ENCODE results near the gene SMYD3. TPM values are rescaled to one million over a fixed set of nuclear protein-coding genes. Genes with fewer than 3 reads are reported as not detected.

The SMYD3 gene
- total and polyA plus RNA-seq, 2 donors (not counting 1 experiment from before 2014, with no cell fraction given) = 69.4 to 83.1 TPM

DNA sequence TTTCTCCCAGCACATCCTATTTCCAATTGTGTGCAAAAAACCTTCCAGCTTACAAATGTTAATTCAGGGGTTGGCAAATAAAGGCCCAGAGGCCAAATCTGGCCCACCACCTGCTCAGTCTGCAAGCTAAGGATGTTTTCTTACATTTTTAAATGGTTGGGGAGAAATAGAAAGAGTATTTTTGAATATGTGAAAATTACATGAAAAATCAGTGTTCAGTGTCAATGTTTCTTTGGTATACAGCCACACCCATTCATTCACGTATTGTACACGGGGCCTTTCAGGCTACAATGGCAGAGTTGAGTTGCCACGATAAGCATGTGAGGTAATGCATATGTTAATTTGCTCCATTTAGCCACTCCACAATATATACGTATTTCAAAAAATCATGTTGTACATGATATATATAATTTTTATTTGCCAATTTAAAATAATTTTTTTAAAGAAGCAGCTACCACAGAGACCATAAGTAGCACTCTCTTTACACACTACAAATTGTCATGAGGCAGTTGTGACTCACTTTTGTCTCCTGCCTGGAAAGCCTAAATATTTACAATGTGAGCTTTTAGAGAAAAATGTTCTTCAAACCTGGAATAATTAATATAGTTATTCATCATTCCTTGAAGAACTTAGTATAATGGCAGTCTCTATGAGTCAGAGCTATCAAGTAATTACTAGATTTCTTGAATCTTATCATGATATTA is 189.6 kb downstream of the SMYD3 start:
- H3K4me2 ChIP-seq (ENCODE audit: extremely low read depth, insufficient read depth, low read length) = no peak overlapping the region
- no peaks in the 10 kb centered on the region for H3K36me3 ChIP-seq (ENCODE audit: control insufficient read depth, insufficient read depth, low read length)
- H2AFZ ChIP-seq (ENCODE audit: low read length) = no peak overlapping the region
- H3K27me3 ChIP-seq (ENCODE audit: control insufficient read depth, insufficient read depth, low read length) = no peaks in the 10 kb centered on the region
- peak; percentile 48 to 83 for DNase-seq (ENCODE audit: low read depth in 2 of 2)
- H3K4me1 ChIP-seq (ENCODE audit: control insufficient read depth, extremely low read depth, insufficient read depth, low read length) = peaks cover 6% of the 10 kb centered on the region
- no peaks in the 10 kb centered on the region for H3K9me3 ChIP-seq (ENCODE audit: control insufficient read depth, insufficient read depth, low read depth, low read length)
- no peak overlapping the region for H3K27ac ChIP-seq (ENCODE audit: insufficient read depth, low read length)
- TF ChIP-seq, protein P1, sequence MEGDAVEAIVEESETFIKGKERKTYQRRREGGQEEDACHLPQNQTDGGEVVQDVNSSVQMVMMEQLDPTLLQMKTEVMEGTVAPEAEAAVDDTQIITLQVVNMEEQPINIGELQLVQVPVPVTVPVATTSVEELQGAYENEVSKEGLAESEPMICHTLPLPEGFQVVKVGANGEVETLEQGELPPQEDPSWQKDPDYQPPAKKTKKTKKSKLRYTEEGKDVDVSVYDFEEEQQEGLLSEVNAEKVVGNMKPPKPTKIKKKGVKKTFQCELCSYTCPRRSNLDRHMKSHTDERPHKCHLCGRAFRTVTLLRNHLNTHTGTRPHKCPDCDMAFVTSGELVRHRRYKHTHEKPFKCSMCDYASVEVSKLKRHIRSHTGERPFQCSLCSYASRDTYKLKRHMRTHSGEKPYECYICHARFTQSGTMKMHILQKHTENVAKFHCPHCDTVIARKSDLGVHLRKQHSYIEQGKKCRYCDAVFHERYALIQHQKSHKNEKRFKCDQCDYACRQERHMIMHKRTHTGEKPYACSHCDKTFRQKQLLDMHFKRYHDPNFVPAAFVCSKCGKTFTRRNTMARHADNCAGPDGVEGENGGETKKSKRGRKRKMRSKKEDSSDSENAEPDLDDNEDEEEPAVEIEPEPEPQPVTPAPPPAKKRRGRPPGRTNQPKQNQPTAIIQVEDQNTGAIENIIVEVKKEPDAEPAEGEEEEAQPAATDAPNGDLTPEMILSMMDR (conservative IDR thresholded peaks at IDR 0.05 in 1 of 2, IDR thresholded peaks at IDR 0.05 in 1 of 2; ENCODE audit: low read depth in 1 of 2, low read length in 2 of 2) = no peak
- TF ChIP-seq EZH2 (IDR thresholded peaks at IDR 0.05; ENCODE audit: low read length, missing control alignments) = no peak
- H3K79me2 ChIP-seq (ENCODE audit: control insufficient read depth, insufficient read depth, low read length) = no peaks in the 10 kb centered on the region
- no peaks in the 10 kb centered on the region for H4K20me1 ChIP-seq (ENCODE audit: control insufficient read depth, extremely low read depth, insufficient read depth, low read length)
- H3K4me3 ChIP-seq (replicated peaks in 1 of 4; ENCODE audit: control extremely low read depth in 1 of 4, insufficient read depth in 1 of 4, low read depth in 3 of 4, low read length in 4 of 4) = no peak overlapping the region
- no peak overlapping the region for H3K9ac ChIP-seq (ENCODE audit: insufficient read depth, low read length)

DNA sequence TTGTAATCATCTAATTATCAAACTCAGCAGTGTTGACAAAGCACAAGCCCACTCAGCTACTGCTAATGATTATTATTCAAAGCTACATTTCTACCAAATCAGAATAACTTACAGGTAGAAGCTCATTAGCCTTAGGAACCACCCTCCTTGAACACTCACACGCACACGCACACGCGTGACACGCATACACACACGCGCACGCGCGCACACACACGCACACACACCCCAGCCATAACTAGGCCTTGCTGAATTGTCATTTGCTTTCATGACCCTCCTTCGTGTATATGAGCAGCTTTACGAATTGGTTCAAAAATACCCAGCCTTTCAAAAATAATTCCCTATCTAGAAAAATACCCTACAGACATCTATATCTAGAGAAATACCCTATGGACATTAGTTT is 195.6 kb downstream of the SMYD3 start:
- no peak overlapping the region for H2AFZ ChIP-seq (ENCODE audit: low read length)
- H3K27me3 ChIP-seq (ENCODE audit: control insufficient read depth, insufficient read depth, low read length) = no peaks in the 10 kb centered on the region
- no peak overlapping the region for H3K9ac ChIP-seq (ENCODE audit: insufficient read depth, low read length)
- no peaks in the 10 kb centered on the region for H3K9me3 ChIP-seq (ENCODE audit: control insufficient read depth, insufficient read depth, low read depth, low read length)
- H3K4me1 ChIP-seq (ENCODE audit: control insufficient read depth, extremely low read depth, insufficient read depth, low read length) = no peaks in the 10 kb centered on the region
- H3K79me2 ChIP-seq (ENCODE audit: control insufficient read depth, insufficient read depth, low read length) = no peaks in the 10 kb centered on the region
- H3K4me3 ChIP-seq (replicated peaks in 1 of 4; ENCODE audit: control extremely low read depth in 1 of 4, insufficient read depth in 1 of 4, low read depth in 3 of 4, low read length in 4 of 4) = no peak overlapping the region
- H3K36me3 ChIP-seq (ENCODE audit: control insufficient read depth, insufficient read depth, low read length) = no peaks in the 10 kb centered on the region
- DNase-seq (ENCODE audit: low read depth in 2 of 2) = no peak
- no peak overlapping the region for H3K4me2 ChIP-seq (ENCODE audit: extremely low read depth, insufficient read depth, low read length)
- TF ChIP-seq, protein P1 (conservative IDR thresholded peaks at IDR 0.05 in 1 of 2, IDR thresholded peaks at IDR 0.05 in 1 of 2; ENCODE audit: low read depth in 1 of 2, low read length in 2 of 2) = no peak
- no peak for TF ChIP-seq EZH2 (IDR thresholded peaks at IDR 0.05; ENCODE audit: low read length, missing control alignments)
- no peaks in the 10 kb centered on the region for H4K20me1 ChIP-seq (ENCODE audit: control insufficient read depth, extremely low read depth, insufficient read depth, low read length)
- H3K27ac ChIP-seq (ENCODE audit: insufficient read depth, low read length) = no peak overlapping the region

DNA sequence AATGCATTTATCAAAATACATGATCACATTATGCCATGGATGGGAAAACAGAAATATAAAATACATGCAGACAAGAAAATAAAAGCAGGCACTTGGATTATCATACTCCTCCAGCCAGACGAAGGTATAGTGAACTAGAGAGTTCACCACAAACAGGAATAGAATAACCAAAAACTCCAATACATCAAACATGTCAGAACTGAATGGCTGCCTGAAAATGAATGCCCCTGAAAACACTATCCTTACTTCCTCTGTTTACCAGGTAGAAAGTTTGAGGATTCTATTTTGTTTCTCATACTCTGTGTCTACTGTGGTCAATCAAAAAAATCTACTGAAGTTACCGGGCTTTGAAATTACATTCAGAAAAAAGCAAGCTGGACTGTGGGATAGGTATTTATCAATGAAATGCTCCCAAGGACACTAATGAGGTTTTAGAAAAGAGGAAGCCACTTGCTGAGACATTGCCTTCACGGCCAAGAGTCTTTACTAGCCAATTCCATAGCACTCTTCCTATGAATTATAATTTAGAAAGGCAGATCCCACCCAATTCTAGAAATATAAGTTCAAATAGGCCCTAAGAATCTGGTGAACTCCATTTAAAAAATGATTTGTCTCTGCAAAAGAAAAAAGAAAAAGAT is 197.7 kb downstream of the SMYD3 start:
- no peak for DNase-seq (ENCODE audit: low read depth in 2 of 2)
- H3K36me3 ChIP-seq (ENCODE audit: control insufficient read depth, insufficient read depth, low read length) = no peaks in the 10 kb centered on the region
- H3K27ac ChIP-seq (ENCODE audit: insufficient read depth, low read length) = no peak overlapping the region
- H2AFZ ChIP-seq (ENCODE audit: low read length) = no peak overlapping the region
- TF ChIP-seq, protein P1 (conservative IDR thresholded peaks at IDR 0.05 in 1 of 2, IDR thresholded peaks at IDR 0.05 in 1 of 2; ENCODE audit: low read depth in 1 of 2, low read length in 2 of 2) = no peak
- no peak for TF ChIP-seq EZH2 (IDR thresholded peaks at IDR 0.05; ENCODE audit: low read length, missing control alignments)
- no peak overlapping the region for H3K9ac ChIP-seq (ENCODE audit: insufficient read depth, low read length)
- no peaks in the 10 kb centered on the region for H3K4me1 ChIP-seq (ENCODE audit: control insufficient read depth, extremely low read depth, insufficient read depth, low read length)
- no peaks in the 10 kb centered on the region for H3K79me2 ChIP-seq (ENCODE audit: control insufficient read depth, insufficient read depth, low read length)
- H3K9me3 ChIP-seq (ENCODE audit: control insufficient read depth, insufficient read depth, low read depth, low read length) = no peaks in the 10 kb centered on the region
- no peaks in the 10 kb centered on the region for H3K27me3 ChIP-seq (ENCODE audit: control insufficient read depth, insufficient read depth, low read length)
- no peaks in the 10 kb centered on the region for H4K20me1 ChIP-seq (ENCODE audit: control insufficient read depth, extremely low read depth, insufficient read depth, low read length)
- no peak overlapping the region for H3K4me3 ChIP-seq (replicated peaks in 1 of 4; ENCODE audit: control extremely low read depth in 1 of 4, insufficient read depth in 1 of 4, low read depth in 3 of 4, low read length in 4 of 4)
- no peak overlapping the region for H3K4me2 ChIP-seq (ENCODE audit: extremely low read depth, insufficient read depth, low read length)
